Activated effector memory CD4-positive, alpha-beta T cell treated with Interleukin-2 at 50 U/mL for 16 hours (primary cell): Measurements from ENCODE around the gene ITPR1.

ENCODE experiments used
- DNase-seq: peaks from one replicate; pipeline ENCODE4 v3.0.0-alpha.2; 2020

The ITPR1 gene

GRCh38 chr3:4877173-4877787 lies 384.1 kb downstream of the ITPR1 start:
- DNase-seq = no peak

GRCh38 chr3:4880850-4881249 lies 387.7 kb downstream of the ITPR1 start:
- DNase-seq = no peak

GRCh38 chr3:4882548-4882947 lies 389.4 kb downstream of the ITPR1 start:
- DNase-seq = no peak

- no peak for DNase-seq
These were observed 389.9 kb downstream of the ITPR1 start for GRCh38 chr3:4883011-4883410.

GRCh38 chr3:4884888-4885287 lies 391.7 kb downstream of the ITPR1 start:
- no peak for DNase-seq

GRCh38 chr3:4885316-4885715 lies 392.2 kb downstream of the ITPR1 start:
- no peak for DNase-seq

- no peak for DNase-seq
These were observed 393.3 kb downstream of the ITPR1 start for GRCh38 chr3:4886448-4886847.

GRCh38 chr3:4887177-4887576 lies 394.0 kb downstream of the ITPR1 start:
- no peak for DNase-seq

GRCh38 chr3:4888913-4889846 lies 396.0 kb downstream of the ITPR1 start:
- no peak for DNase-seq

- no peak for DNase-seq
These were observed 396.7 kb downstream of the ITPR1 start for GRCh38 chr3:4889896-4890295.

- DNase-seq = no peak
These were observed 401.9 kb downstream of the ITPR1 start for GRCh38 chr3:4894891-4895530.

- no peak for DNase-seq
These were observed 402.7 kb downstream of the ITPR1 start for GRCh38 chr3:4895838-4896237.
